ENCODE results near the gene MUSK. TPM values are rescaled to one million over a fixed set of nuclear protein-coding genes. Genes with fewer than 3 reads are reported as not detected.

MUSK gene
- total RNA-seq, 1 experiment from 2014 or later, result not detected

DNA sequence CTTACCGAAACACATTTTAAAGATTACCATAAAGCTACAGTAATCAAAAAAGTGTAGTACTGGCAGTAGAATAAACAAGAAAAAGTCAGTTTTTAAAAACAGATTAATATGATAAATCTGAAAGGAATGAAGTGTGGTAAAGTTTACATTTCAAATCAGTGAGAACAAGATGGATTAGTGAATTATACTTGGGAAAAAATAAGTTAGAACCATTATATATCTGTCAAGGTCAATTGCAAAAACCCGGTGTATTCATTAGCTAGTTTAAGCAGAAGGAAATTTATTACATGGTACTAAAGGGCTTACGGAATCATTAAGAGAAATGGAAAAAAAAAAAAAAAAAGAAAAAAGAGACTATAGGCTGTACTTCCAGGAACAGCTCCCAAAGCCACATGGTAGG is 164.3 kb downstream of the MUSK start:
- H3K27me3 Mint-ChIP-seq (ENCODE audit: low read depth), result no peaks in the 10 kb centered on the region
- H3K4me3 Mint-ChIP-seq, result no peak overlapping the region
- H3K9me3 Mint-ChIP-seq, result peaks cover 2% of the 10 kb centered on the region; the same call in 1 of the 2 replicates
- no peaks in the 10 kb centered on the region for H3K36me3 Mint-ChIP-seq
- TF ChIP-seq FOXP1 (CRISPR knock-in tag; IDR thresholded peaks at IDR 0.05; ENCODE audit: borderline replicate concordance) (no peak), ZNF416 (CRISPR knock-in tag; IDR thresholded peaks at IDR 0.05) (no peak), NR3C1 (CRISPR knock-in tag; conservative IDR thresholded peaks at IDR 0.05; ENCODE audit: low read depth) (no peak), GRHL2 (CRISPR knock-in tag; IDR thresholded peaks at IDR 0.05; ENCODE audit: insufficient replicate concordance, severe bottlenecking) (no peak), SOX15 (CRISPR knock-in tag; IDR thresholded peaks at IDR 0.05) (no peak), TCF7 (CRISPR knock-in tag; IDR thresholded peaks at IDR 0.05; ENCODE audit: low read depth) (no peak), TEAD1 (CRISPR knock-in tag; IDR thresholded peaks at IDR 0.05) (no peak), CREM (CRISPR knock-in tag; IDR thresholded peaks at IDR 0.05) (no peak), ZNF396 (CRISPR knock-in tag; IDR thresholded peaks at IDR 0.05; ENCODE audit: borderline replicate concordance) (no peak), JAZF1 (CRISPR knock-in tag; IDR thresholded peaks at IDR 0.05) (no peak), GTF2I (CRISPR knock-in tag; conservative IDR thresholded peaks at IDR 0.05) (no peak)
- TF ChIP-seq, protein P1, sequence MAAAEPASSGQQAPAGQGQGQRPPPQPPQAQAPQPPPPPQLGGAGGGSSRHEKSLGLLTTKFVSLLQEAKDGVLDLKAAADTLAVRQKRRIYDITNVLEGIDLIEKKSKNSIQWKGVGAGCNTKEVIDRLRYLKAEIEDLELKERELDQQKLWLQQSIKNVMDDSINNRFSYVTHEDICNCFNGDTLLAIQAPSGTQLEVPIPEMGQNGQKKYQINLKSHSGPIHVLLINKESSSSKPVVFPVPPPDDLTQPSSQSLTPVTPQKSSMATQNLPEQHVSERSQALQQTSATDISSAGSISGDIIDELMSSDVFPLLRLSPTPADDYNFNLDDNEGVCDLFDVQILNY (CRISPR knock-in tag; IDR thresholded peaks at IDR 0.05), result no peak
- TF ChIP-seq, protein P2, sequence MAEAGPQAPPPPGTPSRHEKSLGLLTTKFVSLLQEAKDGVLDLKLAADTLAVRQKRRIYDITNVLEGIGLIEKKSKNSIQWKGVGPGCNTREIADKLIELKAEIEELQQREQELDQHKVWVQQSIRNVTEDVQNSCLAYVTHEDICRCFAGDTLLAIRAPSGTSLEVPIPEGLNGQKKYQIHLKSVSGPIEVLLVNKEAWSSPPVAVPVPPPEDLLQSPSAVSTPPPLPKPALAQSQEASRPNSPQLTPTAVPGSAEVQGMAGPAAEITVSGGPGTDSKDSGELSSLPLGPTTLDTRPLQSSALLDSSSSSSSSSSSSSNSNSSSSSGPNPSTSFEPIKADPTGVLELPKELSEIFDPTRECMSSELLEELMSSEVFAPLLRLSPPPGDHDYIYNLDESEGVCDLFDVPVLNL (CRISPR knock-in tag; IDR thresholded peaks at IDR 0.05; ENCODE audit: borderline replicate concordance, low read depth), result no peak
- TF ChIP-seq, protein P3, sequence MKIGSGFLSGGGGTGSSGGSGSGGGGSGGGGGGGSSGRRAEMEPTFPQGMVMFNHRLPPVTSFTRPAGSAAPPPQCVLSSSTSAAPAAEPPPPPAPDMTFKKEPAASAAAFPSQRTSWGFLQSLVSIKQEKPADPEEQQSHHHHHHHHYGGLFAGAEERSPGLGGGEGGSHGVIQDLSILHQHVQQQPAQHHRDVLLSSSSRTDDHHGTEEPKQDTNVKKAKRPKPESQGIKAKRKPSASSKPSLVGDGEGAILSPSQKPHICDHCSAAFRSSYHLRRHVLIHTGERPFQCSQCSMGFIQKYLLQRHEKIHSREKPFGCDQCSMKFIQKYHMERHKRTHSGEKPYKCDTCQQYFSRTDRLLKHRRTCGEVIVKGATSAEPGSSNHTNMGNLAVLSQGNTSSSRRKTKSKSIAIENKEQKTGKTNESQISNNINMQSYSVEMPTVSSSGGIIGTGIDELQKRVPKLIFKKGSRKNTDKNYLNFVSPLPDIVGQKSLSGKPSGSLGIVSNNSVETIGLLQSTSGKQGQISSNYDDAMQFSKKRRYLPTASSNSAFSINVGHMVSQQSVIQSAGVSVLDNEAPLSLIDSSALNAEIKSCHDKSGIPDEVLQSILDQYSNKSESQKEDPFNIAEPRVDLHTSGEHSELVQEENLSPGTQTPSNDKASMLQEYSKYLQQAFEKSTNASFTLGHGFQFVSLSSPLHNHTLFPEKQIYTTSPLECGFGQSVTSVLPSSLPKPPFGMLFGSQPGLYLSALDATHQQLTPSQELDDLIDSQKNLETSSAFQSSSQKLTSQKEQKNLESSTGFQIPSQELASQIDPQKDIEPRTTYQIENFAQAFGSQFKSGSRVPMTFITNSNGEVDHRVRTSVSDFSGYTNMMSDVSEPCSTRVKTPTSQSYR (CRISPR knock-in tag; IDR thresholded peaks at IDR 0.05), result no peak
- TF ChIP-seq, protein P4, sequence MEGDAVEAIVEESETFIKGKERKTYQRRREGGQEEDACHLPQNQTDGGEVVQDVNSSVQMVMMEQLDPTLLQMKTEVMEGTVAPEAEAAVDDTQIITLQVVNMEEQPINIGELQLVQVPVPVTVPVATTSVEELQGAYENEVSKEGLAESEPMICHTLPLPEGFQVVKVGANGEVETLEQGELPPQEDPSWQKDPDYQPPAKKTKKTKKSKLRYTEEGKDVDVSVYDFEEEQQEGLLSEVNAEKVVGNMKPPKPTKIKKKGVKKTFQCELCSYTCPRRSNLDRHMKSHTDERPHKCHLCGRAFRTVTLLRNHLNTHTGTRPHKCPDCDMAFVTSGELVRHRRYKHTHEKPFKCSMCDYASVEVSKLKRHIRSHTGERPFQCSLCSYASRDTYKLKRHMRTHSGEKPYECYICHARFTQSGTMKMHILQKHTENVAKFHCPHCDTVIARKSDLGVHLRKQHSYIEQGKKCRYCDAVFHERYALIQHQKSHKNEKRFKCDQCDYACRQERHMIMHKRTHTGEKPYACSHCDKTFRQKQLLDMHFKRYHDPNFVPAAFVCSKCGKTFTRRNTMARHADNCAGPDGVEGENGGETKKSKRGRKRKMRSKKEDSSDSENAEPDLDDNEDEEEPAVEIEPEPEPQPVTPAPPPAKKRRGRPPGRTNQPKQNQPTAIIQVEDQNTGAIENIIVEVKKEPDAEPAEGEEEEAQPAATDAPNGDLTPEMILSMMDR (IDR thresholded peaks at IDR 0.05), result no peak
- TF ChIP-seq, protein P5, sequence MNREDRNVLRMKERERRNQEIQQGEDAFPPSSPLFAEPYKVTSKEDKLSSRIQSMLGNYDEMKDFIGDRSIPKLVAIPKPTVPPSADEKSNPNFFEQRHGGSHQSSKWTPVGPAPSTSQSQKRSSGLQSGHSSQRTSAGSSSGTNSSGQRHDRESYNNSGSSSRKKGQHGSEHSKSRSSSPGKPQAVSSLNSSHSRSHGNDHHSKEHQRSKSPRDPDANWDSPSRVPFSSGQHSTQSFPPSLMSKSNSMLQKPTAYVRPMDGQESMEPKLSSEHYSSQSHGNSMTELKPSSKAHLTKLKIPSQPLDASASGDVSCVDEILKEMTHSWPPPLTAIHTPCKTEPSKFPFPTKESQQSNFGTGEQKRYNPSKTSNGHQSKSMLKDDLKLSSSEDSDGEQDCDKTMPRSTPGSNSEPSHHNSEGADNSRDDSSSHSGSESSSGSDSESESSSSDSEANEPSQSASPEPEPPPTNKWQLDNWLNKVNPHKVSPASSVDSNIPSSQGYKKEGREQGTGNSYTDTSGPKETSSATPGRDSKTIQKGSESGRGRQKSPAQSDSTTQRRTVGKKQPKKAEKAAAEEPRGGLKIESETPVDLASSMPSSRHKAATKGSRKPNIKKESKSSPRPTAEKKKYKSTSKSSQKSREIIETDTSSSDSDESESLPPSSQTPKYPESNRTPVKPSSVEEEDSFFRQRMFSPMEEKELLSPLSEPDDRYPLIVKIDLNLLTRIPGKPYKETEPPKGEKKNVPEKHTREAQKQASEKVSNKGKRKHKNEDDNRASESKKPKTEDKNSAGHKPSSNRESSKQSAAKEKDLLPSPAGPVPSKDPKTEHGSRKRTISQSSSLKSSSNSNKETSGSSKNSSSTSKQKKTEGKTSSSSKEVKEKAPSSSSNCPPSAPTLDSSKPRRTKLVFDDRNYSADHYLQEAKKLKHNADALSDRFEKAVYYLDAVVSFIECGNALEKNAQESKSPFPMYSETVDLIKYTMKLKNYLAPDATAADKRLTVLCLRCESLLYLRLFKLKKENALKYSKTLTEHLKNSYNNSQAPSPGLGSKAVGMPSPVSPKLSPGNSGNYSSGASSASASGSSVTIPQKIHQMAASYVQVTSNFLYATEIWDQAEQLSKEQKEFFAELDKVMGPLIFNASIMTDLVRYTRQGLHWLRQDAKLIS (CRISPR knock-in tag; IDR thresholded peaks at IDR 0.05; ENCODE audit: borderline replicate concordance), result no peak
- TF ChIP-seq, protein P6, sequence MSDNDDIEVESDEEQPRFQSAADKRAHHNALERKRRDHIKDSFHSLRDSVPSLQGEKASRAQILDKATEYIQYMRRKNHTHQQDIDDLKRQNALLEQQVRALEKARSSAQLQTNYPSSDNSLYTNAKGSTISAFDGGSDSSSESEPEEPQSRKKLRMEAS (CRISPR knock-in tag; IDR thresholded peaks at IDR 0.05), result no peak
- ChIA-PET CTCF (interaction anchor here (0.7 to 1.0 kb wide), 2 partner anchors 9 to 11 kb away, joined by 3 to 4 read pairs; no protein-coding TSS in a partner anchor), POLR2A (no interaction called here)
- DNase-seq (ENCODE audit: low spot score) (no peak), ATAC-seq (no peak)
- H3K27ac Mint-ChIP-seq, result no peak overlapping the region
- 0 out of 2 replicates have a peak, but pooled peaks cover 3% of the 10 kb centered on the region for H3K4me1 Mint-ChIP-seq
